K562 (cell line): ENCODE data around the gene ADAM21. TPM values are rescaled to one million over a fixed set of nuclear protein-coding genes. Genes with fewer than 3 reads are reported as not detected.

Source experiments
- CEBPG ChIP-seq, 3 experiments: fragments of 200-800 bp in 1 of 3; sonication (Bioruptor generic) in 1 of 3; sonication (generic) in 1 of 3; formaldehyde crosslinking in 1 of 3; IDR thresholded peaks in 2 of 3; conservative IDR thresholded peaks in 1 of 3; 2 replicates each; pipeline versions ENCODE4 v1.6.1 to v1.8.0; 2016 to 2022; ENCODE audit warnings: missing compliant biosample characterization in 2 of 3, missing genetic modification characterization in 2 of 3, mild to moderate bottlenecking in 1 of 3, missing genetic modification reagents in 1 of 3
- HDAC3 ChIP-seq: fragments of 450-650 bp; IDR thresholded peaks from 2 replicates; pipeline ENCODE4 v1.6.1; 2018; ENCODE audit warnings: borderline replicate concordance, mild to moderate bottlenecking, moderate library complexity; ENCODE audit not compliant: partially characterized antibody
- NFE2L1 ChIP-seq: fragments of 450-650 bp; IDR thresholded peaks from 2 replicates; pipeline ENCODE4 v1.6.1; 2016; ENCODE audit warnings: missing genetic modification characterization, low read depth, mild to moderate bottlenecking, missing compliant biosample characterization, moderate library complexity, borderline replicate concordance
- SP2 ChIP-seq: IDR thresholded peaks from 2 replicates; pipeline ENCODE4 v1.6.1; 2011; ENCODE audit warnings: mild to moderate bottlenecking, low read depth, low read length, moderate library complexity; ENCODE audit not compliant: poor library complexity, severe bottlenecking; ENCODE audit errors: extremely low read depth
- ZNF644 ChIP-seq: fragments of 200-800 bp; sonication (Bioruptor generic); IDR thresholded peaks from 2 replicates; pipeline ENCODE4 v1.6.1; 2016; ENCODE audit warnings: low read depth, missing genetic modification characterization, missing compliant biosample characterization
- polyA plus RNA-seq, 8 experiments: library from polyadenylated mRNA; depleted of rRNA in 4 of 8; stranded (reverse) in 5 of 8; unstranded in 3 of 8; fragments of >200 nt; fragmentation: Nextera tagmentation in 2 of 8; fragmentation: Illumina TruSeq in 1 of 8; extraction: Ambion mirVana in 2 of 8; extraction: Trizol in 1 of 8; gene quantifications; 2 replicates each; pipeline versions ENCODE4 v1.2.1 to v1.2.3, GENCODE V29; 2011 to 2014; ENCODE audit warnings: inconsistent platforms in 1 of 8, missing spikeins in 1 of 8
- total RNA-seq, 7 experiments: library from RNA; depleted of rRNA in 6 of 7; stranded (reverse); fragments of >200 nt in 6 of 7; fragmentation: Illumina TruSeq in 2 of 7; extraction: Trizol in 2 of 7; gene quantifications; 2 replicates each; pipeline versions ENCODE4 v1.2.1 to v1.2.3, GENCODE V29; 2011 to 2021; ENCODE audit warnings: low replicate concordance in 1 of 7
- TF ChIP-seq, protein P1 (sequence below): sonication (generic); formaldehyde crosslinking; IDR thresholded peaks from 2 replicates; pipeline ENCODE4 v1.8.0; 2023; ENCODE audit warnings: mild to moderate bottlenecking, missing genetic modification reagents
- TF ChIP-seq, protein P2 (sequence below): fragments of 250-450 bp; sonication (Bioruptor Pico); IDR thresholded peaks from 2 replicates; pipeline ENCODE4 v1.5.0; 2021

Gene ADAM21
- total and polyA plus RNA-seq, 9 of the 15 experiments (the other 6 are each of a cell fraction or from before 2014, with no cell fraction given): 0.03 to 0.15 (median 0.05) TPM; not detected in 4

- TF ChIP-seq, protein P1, sequence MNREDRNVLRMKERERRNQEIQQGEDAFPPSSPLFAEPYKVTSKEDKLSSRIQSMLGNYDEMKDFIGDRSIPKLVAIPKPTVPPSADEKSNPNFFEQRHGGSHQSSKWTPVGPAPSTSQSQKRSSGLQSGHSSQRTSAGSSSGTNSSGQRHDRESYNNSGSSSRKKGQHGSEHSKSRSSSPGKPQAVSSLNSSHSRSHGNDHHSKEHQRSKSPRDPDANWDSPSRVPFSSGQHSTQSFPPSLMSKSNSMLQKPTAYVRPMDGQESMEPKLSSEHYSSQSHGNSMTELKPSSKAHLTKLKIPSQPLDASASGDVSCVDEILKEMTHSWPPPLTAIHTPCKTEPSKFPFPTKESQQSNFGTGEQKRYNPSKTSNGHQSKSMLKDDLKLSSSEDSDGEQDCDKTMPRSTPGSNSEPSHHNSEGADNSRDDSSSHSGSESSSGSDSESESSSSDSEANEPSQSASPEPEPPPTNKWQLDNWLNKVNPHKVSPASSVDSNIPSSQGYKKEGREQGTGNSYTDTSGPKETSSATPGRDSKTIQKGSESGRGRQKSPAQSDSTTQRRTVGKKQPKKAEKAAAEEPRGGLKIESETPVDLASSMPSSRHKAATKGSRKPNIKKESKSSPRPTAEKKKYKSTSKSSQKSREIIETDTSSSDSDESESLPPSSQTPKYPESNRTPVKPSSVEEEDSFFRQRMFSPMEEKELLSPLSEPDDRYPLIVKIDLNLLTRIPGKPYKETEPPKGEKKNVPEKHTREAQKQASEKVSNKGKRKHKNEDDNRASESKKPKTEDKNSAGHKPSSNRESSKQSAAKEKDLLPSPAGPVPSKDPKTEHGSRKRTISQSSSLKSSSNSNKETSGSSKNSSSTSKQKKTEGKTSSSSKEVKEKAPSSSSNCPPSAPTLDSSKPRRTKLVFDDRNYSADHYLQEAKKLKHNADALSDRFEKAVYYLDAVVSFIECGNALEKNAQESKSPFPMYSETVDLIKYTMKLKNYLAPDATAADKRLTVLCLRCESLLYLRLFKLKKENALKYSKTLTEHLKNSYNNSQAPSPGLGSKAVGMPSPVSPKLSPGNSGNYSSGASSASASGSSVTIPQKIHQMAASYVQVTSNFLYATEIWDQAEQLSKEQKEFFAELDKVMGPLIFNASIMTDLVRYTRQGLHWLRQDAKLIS (CRISPR knock-in tag): no peak
- TF ChIP-seq CEBPG (CRISPR knock-in tag; IDR thresholded peaks at IDR 0.05) (no peak), CEBPG (tag; conservative IDR thresholded peaks at IDR 0.05 in 1 of 2, IDR thresholded peaks at IDR 0.05 in 1 of 2) (no peak), ZNF644 (tag) (no peak), HDAC3 (no peak), NFE2L1 (tag) (no peak), SP2 (no peak)
- TF ChIP-seq, protein P2, sequence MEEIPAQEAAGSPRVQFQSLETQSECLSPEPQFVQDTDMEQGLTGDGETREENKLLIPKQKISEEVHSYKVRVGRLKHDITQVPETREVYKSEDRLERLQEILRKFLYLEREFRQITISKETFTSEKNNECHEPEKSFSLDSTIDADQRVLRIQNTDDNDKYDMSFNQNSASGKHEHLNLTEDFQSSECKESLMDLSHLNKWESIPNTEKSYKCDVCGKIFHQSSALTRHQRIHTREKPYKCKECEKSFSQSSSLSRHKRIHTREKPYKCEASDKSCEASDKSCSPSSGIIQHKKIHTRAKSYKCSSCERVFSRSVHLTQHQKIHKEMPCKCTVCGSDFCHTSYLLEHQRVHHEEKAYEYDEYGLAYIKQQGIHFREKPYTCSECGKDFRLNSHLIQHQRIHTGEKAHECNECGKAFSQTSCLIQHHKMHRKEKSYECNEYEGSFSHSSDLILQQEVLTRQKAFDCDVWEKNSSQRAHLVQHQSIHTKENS (CRISPR knock-in tag): no peak
Measured at GRCh38 chr14:70472253-70473159, 20.5 kb downstream of the ADAM21 start (continued).
